OCI-LY1 (cell line): ENCODE measurements around the gene SC5D.

Experiments
- CTCF ChIP-seq: fragments of 200-600 bp; sonication (generic), shearing (Covaris generic); IDR thresholded peaks from 2 replicates; pipeline ENCODE4 v1.5.1; 2017; ENCODE audit warnings: mild to moderate bottlenecking, antibody characterized with exemption, low read length, moderate library complexity, mixed read lengths
- EZH2 ChIP-seq: fragments of 200-600 bp; sonication (generic), shearing (Covaris generic); IDR thresholded peaks from 2 replicates; pipeline ENCODE4 v1.8.0; 2017; ENCODE audit warnings: borderline replicate concordance, mixed run types, mild to moderate bottlenecking, antibody characterized with exemption, low read length, moderate library complexity, mixed read lengths

GRCh38 chr11:121253951-121254350 is 38.6 kb upstream of the SC5D start:
- TF ChIP-seq CTCF (no peak), EZH2 (no peak)
